H1 (cell line): ENCODE results near the gene C5orf46. TPM values are rescaled to one million over a fixed set of nuclear protein-coding genes. Genes with fewer than 3 reads are reported as not detected.

ENCODE experiments used
- CTCF ChIA-PET: fragments of 300-600 bp; sonication (Branson Sonifier 250); formaldehyde crosslinking; loops from one replicate; lab custom pipeline; 2021; ENCODE audit not compliant: partially characterized antibody; lab: Charles Lee
- POLR2A ChIA-PET: fragments of 300-600 bp; sonication (Branson Sonifier 250); formaldehyde crosslinking; loops from one replicate; lab custom pipeline; 2021; ENCODE audit warnings: inconsistent platforms; ENCODE audit not compliant: partially characterized antibody; lab: Charles Lee
- DNase-seq, 2 experiments: peaks; one replicate each; pipeline versions ENCODE4 v3.0.0 to v3.0.0-alpha.2; 2010 to 2022; ENCODE audit warnings: low spot score in 2 of 2, low read depth in 1 of 2, mixed read lengths in 1 of 2
- FAIRE-seq: peaks from 2 replicates; lab custom pipeline; 2011; peaks lifted over from hg19 to GRCh38; lab: Jason Lieb, UNC
- H2AFZ ChIP-seq: 2 replicates; pipeline ENCODE4 v1.8.1; 2012; ENCODE audit warnings: low read length, inconsistent platforms
- H2AK5ac ChIP-seq: 2 replicates; pipeline ENCODE4 v1.6.1; 2013; ENCODE audit warnings: low read depth, low read length
- H2BK120ac ChIP-seq: replicated peaks from 2 replicates; pipeline ENCODE3; 2013; ENCODE audit warnings: low read depth, low read length, inconsistent platforms
- H2BK12ac ChIP-seq: 2 replicates; pipeline ENCODE4 v1.6.1; 2013; ENCODE audit warnings: low read depth, low read length
- H2BK15ac ChIP-seq: 2 replicates; pipeline ENCODE4 v1.6.1; 2013; ENCODE audit warnings: low read length
- H2BK20ac ChIP-seq: 2 replicates; pipeline ENCODE4 v1.6.1; 2013; ENCODE audit warnings: low read length
- H2BK5ac ChIP-seq: 2 replicates; pipeline ENCODE4 v1.6.1; 2013; ENCODE audit warnings: low read depth, low read length
- H3K14ac ChIP-seq: 2 replicates; pipeline ENCODE4 v1.6.1; 2013; ENCODE audit warnings: inconsistent platforms; ENCODE audit not compliant: insufficient read length
- H3K18ac ChIP-seq: 2 replicates; pipeline ENCODE4 v1.6.1; 2013; ENCODE audit warnings: low read length; ENCODE audit errors: extremely low read depth
- H3K23ac ChIP-seq: 2 replicates; pipeline ENCODE4 v1.6.1; 2013; ENCODE audit warnings: inconsistent platforms; ENCODE audit not compliant: insufficient read length
- H3K23me2 ChIP-seq: 2 replicates; pipeline ENCODE4 v1.6.1; 2013; ENCODE audit warnings: low read depth, low read length
- H3K27ac ChIP-seq: 2 replicates; pipeline ENCODE4 v1.6.1; 2011; ENCODE audit warnings: low read depth, low read length, inconsistent platforms
- H3K27me3 ChIP-seq, 4 experiments: replicated peaks in 1 of 4; 1 replicate in 1 of 4; 2 replicates in 3 of 4; pipeline versions ENCODE4 v1.6.1 to v1.8.1; 2011 to 2013; ENCODE audit warnings: low read length in 3 of 4, mild to moderate bottlenecking in 3 of 4, inconsistent platforms in 2 of 4, mixed read lengths in 2 of 4, moderate library complexity in 1 of 4; ENCODE audit not compliant: control insufficient read depth in 3 of 4, insufficient read depth in 3 of 4; ENCODE audit errors: extremely low read depth in 1 of 4
- H3K36me3 ChIP-seq, 4 experiments: 2 replicates each; pipeline versions ENCODE4 v1.6.1 to v1.8.1; 2011 to 2013; ENCODE audit warnings: mild to moderate bottlenecking in 4 of 4, low read length in 3 of 4, moderate library complexity in 2 of 4, control low read depth in 1 of 4, inconsistent platforms in 1 of 4; ENCODE audit not compliant: insufficient read depth in 4 of 4, control insufficient read depth in 2 of 4
- H3K4ac ChIP-seq: replicated peaks from 2 replicates; pipeline ENCODE3; 2013; ENCODE audit warnings: low read length, low read depth, mixed read lengths, inconsistent platforms; ENCODE audit not compliant: insufficient read length
- H3K4me1 ChIP-seq, 4 experiments: replicated peaks in 1 of 4; 1 replicate in 1 of 4; 2 replicates in 3 of 4; pipeline versions ENCODE4 v1.6.1 to v1.8.1; 2011 to 2013; ENCODE audit warnings: low read length in 3 of 4, inconsistent platforms in 2 of 4, mixed read lengths in 1 of 4; ENCODE audit not compliant: insufficient read depth in 4 of 4, control insufficient read depth in 3 of 4
- H3K4me2 ChIP-seq, 2 experiments: 2 replicates each; pipeline versions ENCODE4 v1.6.1 to v1.8.1; 2011 to 2013; ENCODE audit warnings: low read depth in 2 of 2, low read length in 2 of 2, control low read depth in 1 of 2, inconsistent platforms in 1 of 2, mild to moderate bottlenecking in 1 of 2; ENCODE audit not compliant: insufficient read depth in 1 of 2
- H3K4me3 ChIP-seq, 4 experiments: fragments of 200-600, 300-600 bp in 1 of 4; sonication (generic), shearing (Covaris generic), sonication (Bioruptor Twin) in 1 of 4; 2 replicates each; pipeline versions ENCODE4 v1.5.1 to v1.8.1; 2011 to 2016; ENCODE audit warnings: low read length in 4 of 4, low read depth in 3 of 4, control low read depth in 2 of 4, inconsistent platforms in 2 of 4, mild to moderate bottlenecking in 2 of 4, mixed read lengths in 1 of 4, moderate library complexity in 1 of 4; ENCODE audit not compliant: insufficient read depth in 2 of 4; ENCODE audit errors: extremely low read depth in 1 of 4
- H3K56ac ChIP-seq: replicated peaks from 2 replicates; pipeline ENCODE3; 2013; ENCODE audit warnings: low read depth, mild to moderate bottlenecking, mixed read lengths, low read length, inconsistent platforms; ENCODE audit not compliant: insufficient read length
- H3K79me1 ChIP-seq: 2 replicates; pipeline ENCODE4 v1.6.1; 2013; ENCODE audit warnings: low read depth, low read length, control low read depth
- H3K79me2 ChIP-seq, 2 experiments: 2 replicates each; pipeline versions ENCODE4 v1.6.1 to v1.8.1; 2012 to 2013; ENCODE audit warnings: low read length in 2 of 2, mild to moderate bottlenecking in 2 of 2, inconsistent platforms in 1 of 2; ENCODE audit not compliant: insufficient read depth in 2 of 2, control insufficient read depth in 1 of 2
- H3K9ac ChIP-seq, 4 experiments: replicated peaks in 1 of 4; 1 replicate in 1 of 4; 2 replicates in 3 of 4; pipeline versions ENCODE4 v1.6.1 to v1.8.1; 2011 to 2013; ENCODE audit warnings: low read depth in 3 of 4, low read length in 3 of 4, control low read depth in 2 of 4, mild to moderate bottlenecking in 2 of 4, moderate library complexity in 2 of 4, inconsistent platforms in 1 of 4; ENCODE audit errors: extremely low read depth in 1 of 4
- H3K9me3 ChIP-seq, 2 experiments: 2 replicates each; pipeline versions ENCODE4 v1.6.1 to v1.8.1; 2012 to 2013; ENCODE audit warnings: mild to moderate bottlenecking in 2 of 2, moderate library complexity in 2 of 2, control low read depth in 1 of 2, inconsistent platforms in 1 of 2, low read depth in 1 of 2, low read length in 1 of 2, mixed read lengths in 1 of 2; ENCODE audit not compliant: insufficient read depth in 2 of 2
- H4K20me1 ChIP-seq, 2 experiments: replicated peaks in 1 of 2; 2 replicates each; pipeline versions ENCODE3 to v1.8.1; 2011 to 2013; ENCODE audit warnings: inconsistent platforms in 2 of 2, low read length in 2 of 2, mild to moderate bottlenecking in 1 of 2; ENCODE audit not compliant: insufficient read depth in 2 of 2, control insufficient read depth in 1 of 2
- H4K5ac ChIP-seq: 2 replicates; pipeline ENCODE4 v1.6.1; 2013; ENCODE audit warnings: low read length, low read depth, mixed read lengths, inconsistent platforms; ENCODE audit not compliant: insufficient read length
- H4K8ac ChIP-seq: 2 replicates; pipeline ENCODE4 v1.8.0; 2013; ENCODE audit warnings: mild to moderate bottlenecking, moderate library complexity, low read length, inconsistent platforms; ENCODE audit not compliant: insufficient read depth; ENCODE audit errors: extremely low read depth
- H4K91ac ChIP-seq: replicated peaks from 2 replicates; pipeline ENCODE3; 2013; ENCODE audit warnings: low read length, mixed read lengths, inconsistent platforms; ENCODE audit not compliant: insufficient read length
- ATF2 ChIP-seq: IDR thresholded peaks from 2 replicates; pipeline ENCODE4 v1.6.1; 2012; ENCODE audit warnings: low read length, inconsistent platforms
- CREB1 ChIP-seq: IDR thresholded peaks from 2 replicates; pipeline ENCODE4 v1.6.1; 2012; ENCODE audit warnings: inconsistent platforms
- HDAC2 ChIP-seq, 2 experiments: fragments of 300-600 bp in 1 of 2; sonication (generic) in 1 of 2; IDR thresholded peaks; 2 replicates each; pipeline ENCODE4 v1.6.1; 2011 to 2012; ENCODE audit warnings: low read depth in 2 of 2, low read length in 2 of 2, mild to moderate bottlenecking in 2 of 2, moderate library complexity in 2 of 2, borderline replicate concordance in 1 of 2, inconsistent platforms in 1 of 2
- RNF2 ChIP-seq: fragments of 200-900, 300-1000 bp; sonication (generic); IDR thresholded peaks from 2 replicates; pipeline ENCODE4 v1.7.1; 2016; ENCODE audit warnings: borderline replicate concordance, low read depth, mild to moderate bottlenecking, antibody characterized with exemption, low read length; ENCODE audit not compliant: poor library complexity, severe bottlenecking; ENCODE audit errors: missing control alignments
- TEAD4 ChIP-seq: IDR thresholded peaks from 2 replicates; pipeline ENCODE4 v1.6.1; 2012; ENCODE audit warnings: low read depth, low read length, inconsistent platforms, mixed read lengths
- WGBS, 2 experiments: shearing (Covaris generic) in 1 of 2; methylation state at CpG; one replicate each; pipeline versions ENCODE4 v1.1.6 to v1.1.7; 2013 to 2015; ENCODE audit warnings: low lambda C conversion rate in 2 of 2, mixed read lengths in 2 of 2, inconsistent platforms in 1 of 2, low coverage in 1 of 2, missing lambda C conversion rate in 1 of 2; ENCODE audit not compliant: insufficient replicate concordance in 2 of 2, insufficient coverage in 1 of 2, insufficient read length in 1 of 2; ENCODE audit errors: extremely low coverage in 1 of 2, missing lambda C conversion rate in 1 of 2; 5-methylcytosine and 5-hydroxymethylcytosine counted together
- polyA plus RNA-seq, 7 experiments: library from polyadenylated mRNA; depleted of rRNA in 3 of 7; stranded (reverse) in 5 of 7; unstranded in 2 of 7; fragments of >200 nt in 5 of 7; fragments of 200-250 nt in 2 of 7; gene quantifications; 1 replicate in 5 of 7; 2 replicates in 1 of 7; 4 replicates in 1 of 7; pipeline versions ENCODE4 v1.2.1 to v1.2.3, GENCODE V29; 2011 to 2013; ENCODE audit warnings: missing spikeins in 2 of 7, mixed read lengths in 2 of 7
- total RNA-seq: library from RNA; stranded (reverse); fragmentation: NEBNext Ultra II Directional; extraction: Animal tissue kit (Norgen Biotek cat#: 25700); gene quantifications from 2 replicates; pipeline ENCODE4 v1.2.1, GENCODE V29; 2021

The C5orf46 gene
- total and polyA plus RNA-seq, 2 of the 8 experiments (the other 6 are each of a cell fraction or from before 2014, with no cell fraction given), result not detected

GRCh38 chr5:147904110-147904509, 2.2 kb downstream of the C5orf46 start:
- no peak for FAIRE-seq
- Histone ChIP-seq H3K27ac (no peak overlapping the region), H3K79me2 (no peaks in the 10 kb centered on the region)

More at GRCh38 chr5:147904110-147904509, 2.2 kb downstream of the C5orf46 start:
- Histone ChIP-seq H3K23ac (no peak overlapping the region), H3K14ac (no peak overlapping the region), H3K9me3 (no peaks in the 10 kb centered on the region), H4K5ac (no peak overlapping the region), H2BK5ac (no peak overlapping the region), H3K4ac (no peak overlapping the region), H3K18ac (no peak overlapping the region), H2BK20ac (no peak overlapping the region), H2AK5ac (no peak overlapping the region), H3K23me2 (no peaks in the 10 kb centered on the region), H3K4me1 (no peaks in the 10 kb centered on the region), H3K36me3 (no peaks in the 10 kb centered on the region), H3K4me2 (no peak overlapping the region), H4K20me1 (no peaks in the 10 kb centered on the region), H4K91ac (no peak overlapping the region), H3K27me3 (no peaks in the 10 kb centered on the region), H3K9ac (no peak overlapping the region), H2AFZ (0 out of 2 replicates have a peak overlapping the region, but pooled peaks have one; percentile 1), H3K4me3 (no peak overlapping the region), H2BK12ac (no peak overlapping the region), H4K8ac (no peak overlapping the region), H2BK120ac (no peak overlapping the region), H3K79me1 (no peaks in the 10 kb centered on the region), H2BK15ac (no peak overlapping the region), H3K56ac (no peak overlapping the region)
- CTCF ChIA-PET, result interaction anchor here (1.5 kb wide), 1 partner anchor 13 kb away, joined by 5 read pairs; no protein-coding TSS in a partner anchor
- POLR2A ChIA-PET, result interaction anchor here (0.6 to 1.1 kb wide), 4 partner anchors 29 to 60 kb away, joined by 3 read pairs; no protein-coding TSS in a partner anchor
- no peak for DNase-seq
- no peak for TF ChIP-seq RNF2
- no peak for TF ChIP-seq TEAD4
- TF ChIP-seq CREB1, result no peak
- no peak for TF ChIP-seq HDAC2 (IDR thresholded peaks at IDR 0.05; ENCODE audit: borderline replicate concordance in 1 of 2, low read depth in 2 of 2, low read length in 2 of 2)
- no peak for TF ChIP-seq ATF2
- 87% methylated on average over 4 of the region's 4 CpGs; no CpG with 5 or more reads in 1 of the 2 experiments for WGBS, 2 experiments
